Measurements from ENCODE around the gene KPNA1.

- TF ChIP-seq POLR2A (IDR thresholded peaks at IDR 0.05) (no peak), CTCF (IDR thresholded peaks at IDR 0.05) (no peak)
Measured at GRCh38 chr3:122387709-122388108, 127.0 kb downstream of the KPNA1 start.

Measured in heart left ventricle (tissue), 13 donors.